H1 (cell line): ENCODE measurements around the gene NSG2. TPM values are rescaled to one million over a fixed set of nuclear protein-coding genes. Genes with fewer than 3 reads are reported as not detected.

ENCODE experiments used
- CTCF ChIA-PET: fragments of 300-600 bp; sonication (Branson Sonifier 250); formaldehyde crosslinking; loops from one replicate; lab custom pipeline; 2021; ENCODE audit not compliant: partially characterized antibody; lab: Charles Lee
- POLR2A ChIA-PET: fragments of 300-600 bp; sonication (Branson Sonifier 250); formaldehyde crosslinking; loops from one replicate; lab custom pipeline; 2021; ENCODE audit warnings: inconsistent platforms; ENCODE audit not compliant: partially characterized antibody; lab: Charles Lee
- DNase-seq, 2 experiments: peaks; one replicate each; pipeline versions ENCODE4 v3.0.0 to v3.0.0-alpha.2; 2010 to 2022; ENCODE audit warnings: low spot score in 2 of 2, low read depth in 1 of 2, mixed read lengths in 1 of 2
- FAIRE-seq: peaks from 2 replicates; lab custom pipeline; 2011; peaks lifted over from hg19 to GRCh38; lab: Jason Lieb, UNC
- H2AFZ ChIP-seq: 2 replicates; pipeline ENCODE4 v1.8.1; 2012; ENCODE audit warnings: low read length, inconsistent platforms
- H2AK5ac ChIP-seq: 2 replicates; pipeline ENCODE4 v1.6.1; 2013; ENCODE audit warnings: low read depth, low read length
- H2BK120ac ChIP-seq: replicated peaks from 2 replicates; pipeline ENCODE3; 2013; ENCODE audit warnings: low read depth, low read length, inconsistent platforms
- H2BK12ac ChIP-seq: 2 replicates; pipeline ENCODE4 v1.6.1; 2013; ENCODE audit warnings: low read depth, low read length
- H2BK15ac ChIP-seq: 2 replicates; pipeline ENCODE4 v1.6.1; 2013; ENCODE audit warnings: low read length
- H2BK20ac ChIP-seq: 2 replicates; pipeline ENCODE4 v1.6.1; 2013; ENCODE audit warnings: low read length
- H2BK5ac ChIP-seq: 2 replicates; pipeline ENCODE4 v1.6.1; 2013; ENCODE audit warnings: low read depth, low read length
- H3K14ac ChIP-seq: 2 replicates; pipeline ENCODE4 v1.6.1; 2013; ENCODE audit warnings: inconsistent platforms; ENCODE audit not compliant: insufficient read length
- H3K18ac ChIP-seq: 2 replicates; pipeline ENCODE4 v1.6.1; 2013; ENCODE audit warnings: low read length; ENCODE audit errors: extremely low read depth
- H3K23ac ChIP-seq: 2 replicates; pipeline ENCODE4 v1.6.1; 2013; ENCODE audit warnings: inconsistent platforms; ENCODE audit not compliant: insufficient read length
- H3K23me2 ChIP-seq: 2 replicates; pipeline ENCODE4 v1.6.1; 2013; ENCODE audit warnings: low read depth, low read length
- H3K27ac ChIP-seq: 2 replicates; pipeline ENCODE4 v1.6.1; 2011; ENCODE audit warnings: low read depth, low read length, inconsistent platforms
- H3K27me3 ChIP-seq, 4 experiments: replicated peaks in 1 of 4; 1 replicate in 1 of 4; 2 replicates in 3 of 4; pipeline versions ENCODE4 v1.6.1 to v1.8.1; 2011 to 2013; ENCODE audit warnings: low read length in 3 of 4, mild to moderate bottlenecking in 3 of 4, inconsistent platforms in 2 of 4, mixed read lengths in 2 of 4, moderate library complexity in 1 of 4; ENCODE audit not compliant: control insufficient read depth in 3 of 4, insufficient read depth in 3 of 4; ENCODE audit errors: extremely low read depth in 1 of 4
- H3K36me3 ChIP-seq, 4 experiments: 2 replicates each; pipeline versions ENCODE4 v1.6.1 to v1.8.1; 2011 to 2013; ENCODE audit warnings: mild to moderate bottlenecking in 4 of 4, low read length in 3 of 4, moderate library complexity in 2 of 4, control low read depth in 1 of 4, inconsistent platforms in 1 of 4; ENCODE audit not compliant: insufficient read depth in 4 of 4, control insufficient read depth in 2 of 4
- H3K4ac ChIP-seq: replicated peaks from 2 replicates; pipeline ENCODE3; 2013; ENCODE audit warnings: low read length, low read depth, mixed read lengths, inconsistent platforms; ENCODE audit not compliant: insufficient read length
- H3K4me1 ChIP-seq, 4 experiments: replicated peaks in 1 of 4; 1 replicate in 1 of 4; 2 replicates in 3 of 4; pipeline versions ENCODE4 v1.6.1 to v1.8.1; 2011 to 2013; ENCODE audit warnings: low read length in 3 of 4, inconsistent platforms in 2 of 4, mixed read lengths in 1 of 4; ENCODE audit not compliant: insufficient read depth in 4 of 4, control insufficient read depth in 3 of 4
- H3K4me2 ChIP-seq, 2 experiments: 2 replicates each; pipeline versions ENCODE4 v1.6.1 to v1.8.1; 2011 to 2013; ENCODE audit warnings: low read depth in 2 of 2, low read length in 2 of 2, control low read depth in 1 of 2, inconsistent platforms in 1 of 2, mild to moderate bottlenecking in 1 of 2; ENCODE audit not compliant: insufficient read depth in 1 of 2
- H3K4me3 ChIP-seq, 4 experiments: fragments of 200-600, 300-600 bp in 1 of 4; sonication (generic), shearing (Covaris generic), sonication (Bioruptor Twin) in 1 of 4; 2 replicates each; pipeline versions ENCODE4 v1.5.1 to v1.8.1; 2011 to 2016; ENCODE audit warnings: low read length in 4 of 4, low read depth in 3 of 4, control low read depth in 2 of 4, inconsistent platforms in 2 of 4, mild to moderate bottlenecking in 2 of 4, mixed read lengths in 1 of 4, moderate library complexity in 1 of 4; ENCODE audit not compliant: insufficient read depth in 2 of 4; ENCODE audit errors: extremely low read depth in 1 of 4
- H3K56ac ChIP-seq: replicated peaks from 2 replicates; pipeline ENCODE3; 2013; ENCODE audit warnings: low read depth, mild to moderate bottlenecking, mixed read lengths, low read length, inconsistent platforms; ENCODE audit not compliant: insufficient read length
- H3K79me1 ChIP-seq: 2 replicates; pipeline ENCODE4 v1.6.1; 2013; ENCODE audit warnings: low read depth, low read length, control low read depth
- H3K79me2 ChIP-seq, 2 experiments: 2 replicates each; pipeline versions ENCODE4 v1.6.1 to v1.8.1; 2012 to 2013; ENCODE audit warnings: low read length in 2 of 2, mild to moderate bottlenecking in 2 of 2, inconsistent platforms in 1 of 2; ENCODE audit not compliant: insufficient read depth in 2 of 2, control insufficient read depth in 1 of 2
- H3K9ac ChIP-seq, 4 experiments: replicated peaks in 1 of 4; 1 replicate in 1 of 4; 2 replicates in 3 of 4; pipeline versions ENCODE4 v1.6.1 to v1.8.1; 2011 to 2013; ENCODE audit warnings: low read depth in 3 of 4, low read length in 3 of 4, control low read depth in 2 of 4, mild to moderate bottlenecking in 2 of 4, moderate library complexity in 2 of 4, inconsistent platforms in 1 of 4; ENCODE audit errors: extremely low read depth in 1 of 4
- H3K9me3 ChIP-seq, 2 experiments: 2 replicates each; pipeline versions ENCODE4 v1.6.1 to v1.8.1; 2012 to 2013; ENCODE audit warnings: mild to moderate bottlenecking in 2 of 2, moderate library complexity in 2 of 2, control low read depth in 1 of 2, inconsistent platforms in 1 of 2, low read depth in 1 of 2, low read length in 1 of 2, mixed read lengths in 1 of 2; ENCODE audit not compliant: insufficient read depth in 2 of 2
- H4K20me1 ChIP-seq, 2 experiments: replicated peaks in 1 of 2; 2 replicates each; pipeline versions ENCODE3 to v1.8.1; 2011 to 2013; ENCODE audit warnings: inconsistent platforms in 2 of 2, low read length in 2 of 2, mild to moderate bottlenecking in 1 of 2; ENCODE audit not compliant: insufficient read depth in 2 of 2, control insufficient read depth in 1 of 2
- H4K5ac ChIP-seq: 2 replicates; pipeline ENCODE4 v1.6.1; 2013; ENCODE audit warnings: low read length, low read depth, mixed read lengths, inconsistent platforms; ENCODE audit not compliant: insufficient read length
- H4K8ac ChIP-seq: 2 replicates; pipeline ENCODE4 v1.8.0; 2013; ENCODE audit warnings: mild to moderate bottlenecking, moderate library complexity, low read length, inconsistent platforms; ENCODE audit not compliant: insufficient read depth; ENCODE audit errors: extremely low read depth
- H4K91ac ChIP-seq: replicated peaks from 2 replicates; pipeline ENCODE3; 2013; ENCODE audit warnings: low read length, mixed read lengths, inconsistent platforms; ENCODE audit not compliant: insufficient read length
- FOSL1 ChIP-seq: IDR thresholded peaks from 2 replicates; pipeline ENCODE4 v1.6.1; 2011; ENCODE audit warnings: mild to moderate bottlenecking, low read depth, low read length, moderate library complexity; ENCODE audit not compliant: insufficient read depth
- GABPA ChIP-seq: IDR thresholded peaks from 2 replicates; pipeline ENCODE4 v1.6.1; 2011; ENCODE audit warnings: mild to moderate bottlenecking, low read length, moderate library complexity, borderline replicate concordance; ENCODE audit not compliant: insufficient read depth
- HDAC6 ChIP-seq: IDR thresholded peaks from one replicate; pipeline ENCODE4 v1.7.1; 2012; ENCODE audit warnings: low read depth, mild to moderate bottlenecking, inconsistent platforms, low read length, moderate library complexity
- MAFK ChIP-seq: IDR thresholded peaks from 2 replicates; pipeline ENCODE4 v1.6.1; 2012; ENCODE audit warnings: low read depth, mild to moderate bottlenecking, improper control_type of control experiment, low read length
- SAP30 ChIP-seq: fragments of 300-600 bp; sonication (generic); IDR thresholded peaks from 2 replicates; pipeline ENCODE4 v1.7.1; 2012; ENCODE audit warnings: low read length, moderate library complexity, mild to moderate bottlenecking, inconsistent platforms; ENCODE audit not compliant: insufficient read depth, insufficient replicate concordance
- SIRT6 ChIP-seq: IDR thresholded peaks from one replicate; pipeline ENCODE4 v1.7.1; 2012; ENCODE audit warnings: low read length, inconsistent platforms
- SP1 ChIP-seq: IDR thresholded peaks from 2 replicates; pipeline ENCODE4 v1.6.1; 2011; ENCODE audit warnings: low read depth, low read length
- SRF ChIP-seq: IDR thresholded peaks from 2 replicates; pipeline ENCODE4 v1.6.1; 2011; ENCODE audit warnings: mild to moderate bottlenecking, low read depth, low read length, moderate library complexity
- SUZ12 ChIP-seq: fragments of 200-600 bp; sonication (generic); IDR thresholded peaks from 2 replicates; pipeline ENCODE4 v1.6.1; 2012; ENCODE audit warnings: mild to moderate bottlenecking, inconsistent platforms, low read length, moderate library complexity, mixed read lengths
- TAF1 ChIP-seq: IDR thresholded peaks from 2 replicates; pipeline ENCODE4 v1.6.1; 2011; ENCODE audit warnings: mild to moderate bottlenecking, low read depth, low read length
- TCF12 ChIP-seq: IDR thresholded peaks from 2 replicates; pipeline ENCODE4 v1.6.1; 2011; ENCODE audit warnings: low read depth, mild to moderate bottlenecking, low read length
- YY1 ChIP-seq: IDR thresholded peaks from 2 replicates; pipeline ENCODE4 v1.6.1; 2011; ENCODE audit warnings: low read depth, mild to moderate bottlenecking, low read length
- WGBS, 2 experiments: shearing (Covaris generic) in 1 of 2; methylation state at CpG; one replicate each; pipeline versions ENCODE4 v1.1.6 to v1.1.7; 2013 to 2015; ENCODE audit warnings: low lambda C conversion rate in 2 of 2, mixed read lengths in 2 of 2, inconsistent platforms in 1 of 2, low coverage in 1 of 2, missing lambda C conversion rate in 1 of 2; ENCODE audit not compliant: insufficient replicate concordance in 2 of 2, insufficient coverage in 1 of 2, insufficient read length in 1 of 2; ENCODE audit errors: extremely low coverage in 1 of 2, missing lambda C conversion rate in 1 of 2; 5-methylcytosine and 5-hydroxymethylcytosine counted together
- polyA plus RNA-seq, 7 experiments: library from polyadenylated mRNA; depleted of rRNA in 3 of 7; stranded (reverse) in 5 of 7; unstranded in 2 of 7; fragments of >200 nt in 5 of 7; fragments of 200-250 nt in 2 of 7; gene quantifications; 1 replicate in 5 of 7; 2 replicates in 1 of 7; 4 replicates in 1 of 7; pipeline versions ENCODE4 v1.2.1 to v1.2.3, GENCODE V29; 2011 to 2013; ENCODE audit warnings: missing spikeins in 2 of 7, mixed read lengths in 2 of 7
- total RNA-seq: library from RNA; stranded (reverse); fragmentation: NEBNext Ultra II Directional; extraction: Animal tissue kit (Norgen Biotek cat#: 25700); gene quantifications from 2 replicates; pipeline ENCODE4 v1.2.1, GENCODE V29; 2021

The NSG2 gene
- total and polyA plus RNA-seq, 2 of the 8 experiments (the other 6 are each of a cell fraction or from before 2014, with no cell fraction given), result 0.56 to 0.78 TPM

DNA sequence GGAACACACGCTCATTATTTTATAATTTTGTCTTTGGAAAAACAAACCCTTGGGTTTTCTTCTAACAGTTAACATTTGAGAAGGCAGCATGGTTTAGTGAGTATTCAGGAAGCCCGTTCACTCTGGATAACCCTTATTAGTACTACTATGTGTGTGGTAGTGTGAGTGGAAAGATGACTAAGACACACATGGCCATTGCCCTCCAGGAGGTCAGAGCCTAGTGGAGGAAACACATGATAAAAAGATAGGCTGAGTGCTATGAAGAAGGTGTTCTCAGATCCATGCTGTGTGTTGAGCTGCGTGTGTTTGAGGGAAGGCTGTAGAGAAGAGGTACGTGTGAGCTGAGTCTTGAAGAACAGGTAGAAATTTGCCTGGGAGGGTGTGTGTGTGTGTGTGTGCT is 48.2 kb upstream of the NSG2 start:
- Histone ChIP-seq H3K9ac (no peak overlapping the region), H3K23me2 (no peaks in the 10 kb centered on the region; the same call in 1 of the 2 replicates), H3K56ac (no peak overlapping the region), H2BK15ac (no peak overlapping the region), H4K5ac (no peak overlapping the region), H2AK5ac (no peak overlapping the region), H3K4me2 (no peak overlapping the region), H3K27ac (no peak overlapping the region), H2BK20ac (no peak overlapping the region), H2BK12ac (no peak overlapping the region), H3K27me3 (no peaks in the 10 kb centered on the region; a peak in 1 of 7 replicates), H3K36me3 (no peaks in the 10 kb centered on the region), H2AFZ (0 out of 2 replicates have a peak overlapping the region, but pooled peaks have one; percentile 53), H2BK120ac (no peak overlapping the region), H3K9me3 (no peaks in the 10 kb centered on the region), H3K4me3 (no peak overlapping the region), H3K4ac (no peak overlapping the region), H3K79me2 (no peaks in the 10 kb centered on the region), H3K23ac (no peak overlapping the region), H3K14ac (no peak overlapping the region), H4K91ac (no peak overlapping the region), H4K20me1 (no peaks in the 10 kb centered on the region), H2BK5ac (no peak overlapping the region), H4K8ac (no peak overlapping the region), H3K79me1 (no peaks in the 10 kb centered on the region), H3K4me1 (no peaks in the 10 kb centered on the region), H3K18ac (no peak overlapping the region)
- DNase-seq (no peak), FAIRE-seq (no peak)
- WGBS, 2 experiments, result 88% methylated on average over 4 of the region's 4 CpGs; no CpG with 5 or more reads in 1 of the 2 experiments
- POLR2A ChIA-PET, result interaction anchor here (1.0 kb wide), 1 partner anchor 34 kb away, joined by 4 read pairs; no protein-coding TSS in a partner anchor
- CTCF ChIA-PET, result interaction anchor here (0.8 to 1.7 kb wide), 6 partner anchors 11 to 381 kb away, joined by 3 to 5 read pairs (median 4); partner anchors contain the start of gene NSG2
- no peak for TF ChIP-seq FOSL1
- TF ChIP-seq SRF, result no peak
- no peak for TF ChIP-seq YY1
- TF ChIP-seq SIRT6, result no peak
- TF ChIP-seq TAF1, result no peak
- no peak for TF ChIP-seq HDAC6
- TF ChIP-seq MAFK, result no peak
- no peak for TF ChIP-seq GABPA
- TF ChIP-seq SAP30, result no peak
- no peak for TF ChIP-seq TCF12
- TF ChIP-seq SP1, result no peak
- no peak for TF ChIP-seq SUZ12
